Large intestine (tissue), 3 donors: ENCODE measurements around the gene MRGPRF. TPM values are rescaled to one million over a fixed set of nuclear protein-coding genes. Genes with fewer than 3 reads are reported as not detected.
A peak's percentile ranks its signal among the peaks of the same experiment; 100 is the strongest.
"Not testable (repeated sequence)": the region's sequence is repeated elsewhere in the genome, so short reads cannot be mapped to it uniquely, and the experiment has no call there.

Experiments used
- DNase-seq, 2 donors: peaks; one replicate each; pipeline versions ENCODE4 v3.0.0 to v3.0.0-alpha.2; 2013
- H3K27ac ChIP-seq: one replicate; pipeline ENCODE4 v1.5.1; 2013; ENCODE audit warnings: low read length
- H3K27me3 ChIP-seq: 2 replicates; pipeline ENCODE4 v1.6.1; 2013; ENCODE audit warnings: low read length; ENCODE audit not compliant: control insufficient read depth, insufficient read depth
- H3K36me3 ChIP-seq: 2 replicates; pipeline ENCODE4 v1.6.1; 2013; ENCODE audit warnings: low read length; ENCODE audit not compliant: control insufficient read depth, insufficient read depth
- H3K4me1 ChIP-seq: one replicate; pipeline ENCODE4 v1.6.1; 2013; ENCODE audit warnings: low read length; ENCODE audit not compliant: control insufficient read depth, insufficient read depth
- H3K4me3 ChIP-seq: one replicate; pipeline ENCODE4 v1.5.1; 2013; ENCODE audit warnings: low read length
- H3K9me3 ChIP-seq: one replicate; pipeline ENCODE4 v1.6.1; 2013; ENCODE audit warnings: mild to moderate bottlenecking, low read depth, low read length, moderate library complexity; ENCODE audit not compliant: control insufficient read depth
- WGBS: methylation state at CpG from one replicate; pipeline ENCODE4 v1.1.5; 2013; ENCODE audit warnings: low lambda C conversion rate; ENCODE audit not compliant: insufficient coverage; 5-methylcytosine and 5-hydroxymethylcytosine counted together
- polyA plus RNA-seq: library from polyadenylated mRNA; unstranded; fragments of 120-200 nt; gene quantifications from one replicate; pipeline ENCODE4 v1.2.1, GENCODE V29; 2013

The MRGPRF gene
- polyA plus RNA-seq, 1 donor = 17.6 TPM

GRCh38 chr11:69002570-69003231, 10.3 kb downstream of the MRGPRF start:
- Histone ChIP-seq H3K4me3 (no peak overlapping the region), H3K27ac (no peak overlapping the region), H3K4me1 (peaks cover 21% of the 10 kb centered on the region), H3K27me3 (no peaks in the 10 kb centered on the region), H3K36me3 (peaks cover 7% of the 10 kb centered on the region), H3K9me3 (peaks cover 2% of the 10 kb centered on the region)
- WGBS = no CpG with 5 or more reads among the region's 13 CpGs
- no peak for DNase-seq

- Histone ChIP-seq H3K4me3 (no peak overlapping the region), H3K36me3 (peaks cover 7% of the 10 kb centered on the region), H3K27me3 (no peaks in the 10 kb centered on the region), H3K27ac (no peak overlapping the region), H3K4me1 (peaks cover 15% of the 10 kb centered on the region), H3K9me3 (peaks cover 2% of the 10 kb centered on the region)
- no peak for DNase-seq
- no CpG with 5 or more reads among the region's 6 CpGs for WGBS
Observed at GRCh38 chr11:69002110-69002569, 10.9 kb downstream of the MRGPRF start.

GRCh38 chr11:69001243-69002081, 11.6 kb downstream of the MRGPRF start:
- H3K27me3 ChIP-seq = no peaks in the 10 kb centered on the region
- no peak for DNase-seq
- H3K4me1 ChIP-seq = peaks cover 12% of the 10 kb centered on the region
- no CpG with 5 or more reads among the region's 23 CpGs for WGBS
- H3K9me3 ChIP-seq = peaks cover 2% of the 10 kb centered on the region
- H3K4me3 ChIP-seq = no peak overlapping the region
- peaks cover 7% of the 10 kb centered on the region for H3K36me3 ChIP-seq
- peak overlapping the region; percentile 23 for H3K27ac ChIP-seq

GRCh38 chr11:69000831-69001242, 12.2 kb downstream of the MRGPRF start:
- Histone ChIP-seq H3K9me3 (peaks cover 2% of the 10 kb centered on the region), H3K4me1 (peaks cover 8% of the 10 kb centered on the region), H3K27ac (peak overlapping the region; percentile 23), H3K4me3 (no peak overlapping the region), H3K27me3 (no peaks in the 10 kb centered on the region), H3K36me3 (peaks cover 7% of the 10 kb centered on the region)
- WGBS = no CpG with 5 or more reads among the region's 8 CpGs
- DNase-seq = peak in 1 of 2 donors; percentile 34

GRCh38 chr11:69000391-69000790, 12.7 kb downstream of the MRGPRF start:
- H3K27me3 ChIP-seq = no peaks in the 10 kb centered on the region
- no peak overlapping the region for H3K4me3 ChIP-seq
- H3K9me3 ChIP-seq = peaks cover 2% of the 10 kb centered on the region
- WGBS = no CpG with 5 or more reads among the region's 5 CpGs
- peaks cover 8% of the 10 kb centered on the region for H3K4me1 ChIP-seq
- no peak for DNase-seq
- H3K36me3 ChIP-seq = peaks cover 7% of the 10 kb centered on the region
- peak overlapping the region; percentile 51 for H3K27ac ChIP-seq

- not testable (repeated sequence) for H3K4me1 ChIP-seq, H3K4me3 ChIP-seq, DNase-seq, H3K9me3 ChIP-seq, H3K27me3 ChIP-seq, H3K36me3 ChIP-seq
- peak overlapping the region; percentile 51 for H3K27ac ChIP-seq
- WGBS = no CpG with 5 or more reads among the region's 12 CpGs
Observed at GRCh38 chr11:68999748-69000355, 13.2 kb downstream of the MRGPRF start.

- no peaks in the 10 kb centered on the region for H3K36me3 ChIP-seq
- no CpG with 5 or more reads among the region's 8 CpGs for WGBS
- H3K27ac ChIP-seq = peak overlapping the region; percentile 7
- H3K4me3 ChIP-seq = no peak overlapping the region
- DNase-seq = no peak
- H3K4me1 ChIP-seq = peaks cover 8% of the 10 kb centered on the region
- no peaks in the 10 kb centered on the region for H3K9me3 ChIP-seq
- peaks cover 4% of the 10 kb centered on the region for H3K27me3 ChIP-seq
Observed at GRCh38 chr11:68999093-68999747, 13.8 kb downstream of the MRGPRF start.

GRCh38 chr11:68998390-68998911, 14.6 kb downstream of the MRGPRF start:
- Histone ChIP-seq H3K36me3 (no peaks in the 10 kb centered on the region), H3K27me3 (peaks cover 11% of the 10 kb centered on the region), H3K9me3 (no peaks in the 10 kb centered on the region), H3K4me1 (peaks cover 8% of the 10 kb centered on the region), H3K4me3 (no peak overlapping the region), H3K27ac (no peak overlapping the region)
- WGBS = no CpG with 5 or more reads among the region's 13 CpGs
- peak; percentile 47 to 68 for DNase-seq

- Histone ChIP-seq H3K9me3 (no peaks in the 10 kb centered on the region), H3K36me3 (no peaks in the 10 kb centered on the region), H3K27ac (no peak overlapping the region), H3K4me3 (no peak overlapping the region), H3K27me3 (peaks cover 11% of the 10 kb centered on the region), H3K4me1 (peaks cover 8% of the 10 kb centered on the region)
- no peak for DNase-seq
Observed at GRCh38 chr11:68997995-68998348, 15.1 kb downstream of the MRGPRF start.
